H4 (cell line): Measurements from ENCODE around the gene GRIA1. TPM values are rescaled to one million over a fixed set of nuclear protein-coding genes. Genes with fewer than 3 reads are reported as not detected.

ENCODE experiments used
- DNase-seq: peaks from one replicate; pipeline ENCODE4 v3.0.0-alpha.2; 2015; ENCODE audit warnings: low spot score
- total RNA-seq: library from RNA; depleted of rRNA; stranded (reverse); fragments of >200 nt; shearing (Covaris generic); gene quantifications from 2 replicates; pipeline ENCODE4 v1.2.3, GENCODE V29; 2014

Gene GRIA1
- total RNA-seq, 1 experiment from 2014 or later: not detected

DNA sequence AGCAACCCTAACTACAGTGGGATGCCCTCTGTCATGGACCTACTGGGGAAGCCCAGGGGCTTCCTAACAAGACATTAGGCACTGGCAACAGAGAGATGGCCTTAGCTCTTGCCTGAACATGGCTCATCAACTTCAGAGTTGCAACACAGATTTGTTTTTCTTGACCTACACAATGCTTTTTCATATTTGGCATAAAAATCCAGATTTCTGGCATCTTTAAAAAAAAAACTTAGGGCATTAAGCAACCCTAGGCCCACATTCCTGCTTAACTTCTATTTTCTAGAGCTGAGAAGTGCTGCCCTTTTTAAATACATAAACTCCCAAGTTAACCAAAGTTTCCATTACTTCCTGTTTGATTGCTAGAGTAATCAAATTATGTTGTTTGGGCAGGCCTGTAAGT, 8.0 kb downstream of the GRIA1 start:
- no peak for DNase-seq

DNA sequence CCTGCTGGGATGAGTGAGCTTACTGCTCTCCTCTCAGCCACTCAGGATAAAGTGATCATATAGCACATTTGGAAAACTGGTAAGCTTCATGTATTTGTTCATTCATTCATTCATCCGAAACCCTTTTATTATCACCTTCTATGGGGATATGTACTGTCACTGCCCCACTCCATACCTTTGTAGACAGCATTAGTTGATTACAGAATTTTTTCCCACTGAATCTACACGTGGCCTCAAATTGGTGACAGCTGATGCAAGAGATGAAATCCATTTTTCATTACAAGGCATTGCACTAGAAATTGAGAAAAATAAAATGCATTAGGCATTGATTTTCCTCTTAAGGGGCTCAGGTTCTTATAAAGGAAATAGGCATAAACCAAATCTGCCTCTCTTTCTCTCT, 9.7 kb downstream of the GRIA1 start:
- DNase-seq: no peak

DNA sequence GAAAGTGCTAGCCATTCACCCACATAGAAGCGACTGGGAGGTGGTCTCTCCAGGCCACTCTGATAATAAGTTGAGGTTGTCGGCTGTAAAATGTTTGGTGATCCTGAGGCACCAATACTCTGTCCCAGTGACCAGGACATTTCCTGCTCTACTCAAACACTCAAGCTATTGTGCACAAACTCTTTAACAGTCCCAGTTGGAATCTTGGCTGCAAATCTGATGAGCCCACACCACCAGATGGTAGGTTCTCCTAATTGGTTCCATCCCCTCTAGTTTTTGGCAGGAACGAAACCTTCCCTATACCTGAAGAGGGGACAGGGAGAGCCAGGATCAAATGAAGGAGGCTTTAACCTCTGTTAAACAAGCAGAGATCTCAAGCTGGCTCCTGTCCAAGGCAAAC, 14.3 kb downstream of the GRIA1 start:
- DNase-seq: no peak

DNA sequence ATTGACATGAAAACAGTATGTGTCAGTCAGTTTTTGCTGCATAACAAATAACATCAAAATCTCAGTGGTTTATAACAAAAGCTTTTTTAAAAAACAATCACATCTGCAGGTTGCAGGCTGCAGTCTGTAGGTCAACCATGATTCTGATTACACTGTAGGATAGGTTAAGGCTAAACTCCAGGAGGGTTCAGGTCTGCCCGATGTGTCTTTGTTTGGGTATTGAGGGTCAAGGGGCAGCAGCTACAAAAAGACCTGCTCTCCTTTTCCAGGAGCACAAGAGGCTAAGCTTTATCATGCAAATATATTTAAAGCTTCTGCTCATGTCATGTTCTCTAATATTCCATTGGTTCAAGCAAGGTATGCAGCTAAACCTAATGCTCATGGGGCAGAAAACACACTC, 18.2 kb downstream of the GRIA1 start:
- DNase-seq: no peak

DNA sequence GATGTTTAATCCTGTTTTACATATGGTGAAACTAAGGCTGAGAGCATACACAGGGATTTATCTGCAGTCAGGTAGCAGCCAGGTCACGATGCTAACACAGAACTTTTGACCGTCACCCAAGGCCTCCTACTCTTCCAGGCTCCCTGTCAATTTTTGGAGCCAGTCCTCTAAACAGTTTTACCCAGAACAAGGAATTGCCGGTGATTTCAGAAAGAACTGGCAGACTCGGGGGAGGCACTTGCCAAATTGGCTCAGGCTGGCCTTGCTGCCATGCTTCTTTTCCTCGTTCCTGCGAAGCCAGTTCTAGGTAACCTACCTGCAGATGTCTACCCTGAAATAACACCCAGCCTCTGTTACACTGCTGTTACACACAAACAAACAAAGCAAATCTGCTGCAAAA, 21.2 kb downstream of the GRIA1 start:
- no peak for DNase-seq

DNA sequence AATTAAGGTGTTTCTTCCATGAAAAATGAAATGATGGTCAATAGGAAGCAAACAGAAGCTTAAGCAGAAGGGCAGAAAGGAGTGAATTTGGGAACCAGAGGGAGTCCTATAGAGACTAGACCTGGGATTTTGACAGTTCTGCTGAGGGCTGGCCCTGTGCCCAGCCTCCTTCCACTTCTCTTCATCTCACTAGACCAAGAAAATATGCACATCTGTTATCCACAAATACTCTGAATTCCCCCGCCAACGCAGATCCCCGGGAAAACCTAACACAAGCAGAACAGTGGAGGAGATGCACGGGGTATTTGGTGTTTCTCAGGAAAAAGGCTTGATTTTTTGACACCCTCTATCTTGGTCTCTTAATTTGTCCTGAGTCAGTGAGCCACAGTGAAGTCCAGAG, 22.7 kb downstream of the GRIA1 start:
- DNase-seq: no peak

DNA sequence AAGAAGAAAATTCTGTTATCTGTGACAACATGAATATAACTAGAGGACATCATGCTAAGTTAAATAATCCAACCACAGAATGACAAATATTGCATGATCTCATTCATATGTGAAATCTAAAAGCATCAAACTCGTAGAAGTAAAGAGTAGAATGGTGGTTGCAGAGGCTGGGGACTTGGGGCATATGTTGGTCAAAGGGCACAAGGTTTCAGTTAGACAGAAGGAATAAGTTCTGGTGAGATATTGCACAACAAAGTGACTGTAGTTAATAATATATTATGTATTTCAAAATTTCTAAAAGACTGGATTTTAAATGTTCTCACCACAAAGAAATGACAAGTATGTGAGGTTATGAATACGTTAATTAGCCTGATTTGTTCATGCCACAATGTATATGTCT, 24.8 kb downstream of the GRIA1 start:
- no peak for DNase-seq

DNA sequence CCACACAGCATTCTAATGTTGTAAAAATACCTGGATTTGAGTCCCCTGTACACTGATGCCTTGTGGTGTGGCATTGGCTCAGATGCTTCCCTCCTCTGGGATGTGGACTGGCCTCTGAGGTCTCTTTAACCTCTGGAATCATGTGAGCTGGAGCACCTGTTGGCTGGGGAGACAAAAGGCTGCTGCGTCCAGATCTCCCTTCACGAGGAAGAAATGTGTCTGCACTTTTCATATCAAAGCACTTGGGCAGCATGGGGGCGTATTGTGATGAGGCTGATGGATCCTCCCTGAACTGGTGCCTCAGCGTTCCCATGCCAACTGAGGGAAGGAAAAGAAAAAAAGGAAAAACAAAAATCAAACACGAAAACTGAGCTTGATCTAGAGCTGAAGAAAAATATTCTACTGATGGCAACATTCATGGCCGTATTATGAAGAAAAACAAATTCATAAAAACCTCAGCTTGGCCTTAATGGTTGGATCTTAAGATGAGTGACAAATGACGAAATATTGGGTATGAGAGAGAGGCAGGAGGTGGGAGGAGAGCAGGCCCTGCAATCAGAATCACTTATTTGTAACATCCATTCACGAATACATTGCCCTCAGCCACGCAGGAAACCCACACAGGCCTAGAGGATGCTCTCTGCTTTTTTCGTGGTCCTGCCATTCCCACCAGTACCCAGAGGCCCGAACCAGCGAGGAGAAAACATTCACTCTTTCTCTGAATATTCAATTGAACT, 26.2 kb downstream of the GRIA1 start:
- no peak for DNase-seq

DNA sequence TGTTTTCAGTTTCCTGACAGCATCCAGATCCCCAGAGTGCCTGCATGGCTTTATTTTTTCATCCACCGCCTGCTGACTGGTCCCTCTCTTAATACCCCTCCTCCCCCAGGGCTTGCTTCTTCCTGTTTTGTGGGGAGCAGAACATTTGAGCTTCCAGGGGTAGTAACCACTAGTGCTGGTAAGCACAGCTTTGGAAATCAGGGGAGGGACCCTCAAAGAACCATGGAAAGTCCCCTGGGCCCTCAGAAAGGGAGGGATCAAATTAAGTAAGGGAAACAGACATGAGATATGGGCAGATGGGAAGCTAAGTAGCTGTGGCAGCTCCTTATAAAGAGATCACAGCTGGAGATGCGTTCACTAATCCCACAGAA, 26.8 kb downstream of the GRIA1 start:
- DNase-seq: no peak

DNA sequence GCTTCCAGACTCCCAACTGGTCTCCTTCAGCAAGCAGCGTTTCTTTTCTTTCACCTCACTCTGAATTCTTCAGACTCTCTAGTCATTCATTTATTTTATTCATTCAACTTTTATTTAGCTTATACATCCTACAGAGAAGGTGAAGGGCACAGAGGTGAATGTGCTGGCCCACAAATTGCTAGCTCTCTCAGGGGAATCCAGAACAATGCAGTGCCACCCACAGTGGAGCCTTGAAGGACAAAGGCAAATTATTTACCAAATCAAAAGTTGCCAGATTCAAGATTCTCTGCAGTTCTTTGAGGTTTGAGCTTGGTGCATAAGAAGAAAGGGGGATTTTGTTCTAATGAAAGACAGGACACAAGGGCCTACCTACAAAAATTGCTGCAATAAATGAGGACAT, 29.7 kb downstream of the GRIA1 start:
- no peak for DNase-seq

DNA sequence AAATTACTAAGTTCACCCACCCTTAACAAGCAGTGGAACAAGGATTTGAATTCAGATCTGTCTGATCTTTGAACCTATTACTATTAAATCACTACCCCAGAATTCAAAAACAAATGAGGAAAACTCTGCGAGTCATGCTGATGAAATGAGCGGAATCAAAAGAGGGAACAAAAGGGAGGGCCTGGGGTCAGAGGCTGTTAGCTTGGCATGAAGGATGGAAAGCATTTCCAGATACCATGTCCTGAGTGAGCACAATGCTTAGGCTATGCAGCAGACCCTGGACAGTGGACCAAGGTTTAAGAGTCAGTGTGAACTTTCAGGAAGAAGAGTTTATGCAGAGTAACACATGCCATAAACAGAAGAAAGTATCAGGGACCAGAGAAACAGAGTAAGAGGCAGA, 30.5 kb downstream of the GRIA1 start:
- DNase-seq: no peak

DNA sequence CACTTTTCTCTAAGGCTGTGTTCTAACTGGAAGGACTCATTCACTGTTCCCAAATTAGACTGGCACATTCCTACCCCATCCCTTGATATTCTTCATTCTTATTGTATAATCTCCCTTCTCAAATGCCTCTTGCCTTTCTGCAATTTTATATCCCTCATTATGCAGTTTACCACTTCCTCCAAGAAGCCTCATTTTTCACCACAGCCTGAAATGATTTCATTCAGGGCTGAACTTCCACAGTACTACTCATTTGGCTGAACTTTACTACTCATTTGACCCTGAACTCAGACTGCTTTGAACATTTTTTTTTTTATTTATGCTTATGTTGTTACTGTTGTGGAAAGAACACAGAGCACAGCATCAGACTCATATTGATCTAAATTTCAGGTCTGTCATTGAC, 32.7 kb downstream of the GRIA1 start:
- no peak for DNase-seq

DNA sequence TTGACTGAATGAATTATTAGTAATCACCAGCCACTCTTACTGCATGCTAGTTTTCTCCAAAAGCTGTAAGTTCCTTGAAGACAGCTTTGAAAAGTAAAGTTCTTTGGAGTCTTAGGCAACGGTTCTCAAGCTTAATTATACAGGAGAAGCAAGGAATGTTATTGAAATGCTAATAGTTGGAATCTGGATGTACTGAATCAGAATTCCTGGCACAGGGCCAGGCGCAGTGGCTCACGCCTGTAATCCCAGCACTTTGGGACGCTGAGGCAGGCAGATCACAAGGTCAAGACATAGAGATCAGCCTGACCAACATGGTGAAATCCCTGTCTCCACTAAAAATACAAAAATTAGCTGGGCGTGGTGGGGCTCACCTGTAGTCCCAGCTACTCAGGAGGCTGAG, 33.4 kb downstream of the GRIA1 start:
- DNase-seq: no peak

DNA sequence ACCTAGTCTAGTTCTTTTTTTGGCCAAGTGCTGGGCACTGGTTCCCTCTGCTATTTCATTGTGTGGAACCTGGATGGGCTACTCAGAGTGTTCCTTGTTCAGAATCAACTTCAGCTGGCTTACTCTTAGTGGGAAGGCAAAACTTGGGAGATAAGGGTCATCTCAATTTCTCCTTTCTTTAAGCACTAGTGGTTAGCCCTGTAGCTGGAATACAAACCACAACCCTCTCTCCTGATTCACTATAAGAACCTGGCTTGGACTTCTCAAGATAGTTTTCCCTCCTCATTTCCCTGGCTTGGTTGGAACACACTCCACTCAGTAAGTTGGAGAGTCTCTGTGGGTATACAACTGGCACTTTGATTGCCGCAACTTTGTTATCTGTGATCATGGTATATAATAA, 35.1 kb downstream of the GRIA1 start:
- DNase-seq: no peak

DNA sequence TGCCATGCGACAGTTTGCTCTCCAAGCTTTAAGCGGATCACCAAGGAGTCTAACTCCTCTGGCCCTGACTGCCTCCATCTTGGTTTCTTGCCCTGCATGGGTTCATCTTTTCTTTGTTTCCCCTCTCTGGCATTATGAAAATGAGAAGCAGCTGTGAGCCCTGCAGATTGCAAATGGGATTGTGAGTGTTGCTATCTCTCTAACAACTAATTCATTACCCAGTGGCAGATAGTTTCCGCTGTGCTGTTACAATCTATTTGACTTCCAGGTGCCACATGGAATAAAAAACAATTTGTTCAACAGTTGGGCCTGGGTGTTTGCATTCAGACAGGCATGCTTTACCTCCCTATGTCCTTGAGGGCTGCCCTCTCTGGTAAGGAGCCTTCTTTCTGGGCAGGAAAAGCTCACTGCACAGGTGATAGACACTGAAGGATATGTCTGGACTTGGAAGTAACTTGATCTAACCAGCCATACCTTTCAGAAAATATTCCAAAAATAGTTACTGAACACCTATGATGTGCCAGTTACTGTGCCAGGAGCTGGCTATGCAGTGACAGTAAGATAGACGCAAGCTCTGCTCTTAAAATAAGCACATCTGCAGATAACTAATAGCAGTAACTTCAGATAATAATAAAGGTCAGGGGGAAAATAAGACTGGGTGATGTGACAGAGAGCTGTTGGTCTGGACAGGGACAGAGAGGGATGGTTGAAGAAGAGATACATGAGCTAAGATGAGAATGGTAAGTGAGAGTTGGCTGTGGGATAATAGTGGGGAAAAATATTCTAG, 40.1 kb downstream of the GRIA1 start:
- DNase-seq: no peak

DNA sequence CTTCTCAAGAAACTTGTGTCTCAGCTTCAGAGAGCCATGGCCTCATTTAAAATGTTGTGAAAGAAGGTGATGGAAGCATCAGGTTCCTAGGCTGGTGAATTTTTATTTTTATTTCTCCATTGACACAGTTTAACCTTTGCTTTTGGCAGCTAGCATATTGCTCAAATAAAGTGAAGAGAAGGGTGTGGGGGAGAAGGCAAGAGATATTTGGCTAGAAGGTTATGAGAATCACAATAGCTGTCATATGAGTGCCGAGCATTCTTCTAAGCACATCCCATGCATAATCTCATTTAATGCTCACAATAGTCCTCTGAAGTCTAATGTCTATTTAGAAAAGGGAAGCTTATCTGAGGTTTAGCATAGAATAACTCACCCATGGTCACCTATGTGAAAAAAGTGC, 43.1 kb downstream of the GRIA1 start:
- no peak for DNase-seq

DNA sequence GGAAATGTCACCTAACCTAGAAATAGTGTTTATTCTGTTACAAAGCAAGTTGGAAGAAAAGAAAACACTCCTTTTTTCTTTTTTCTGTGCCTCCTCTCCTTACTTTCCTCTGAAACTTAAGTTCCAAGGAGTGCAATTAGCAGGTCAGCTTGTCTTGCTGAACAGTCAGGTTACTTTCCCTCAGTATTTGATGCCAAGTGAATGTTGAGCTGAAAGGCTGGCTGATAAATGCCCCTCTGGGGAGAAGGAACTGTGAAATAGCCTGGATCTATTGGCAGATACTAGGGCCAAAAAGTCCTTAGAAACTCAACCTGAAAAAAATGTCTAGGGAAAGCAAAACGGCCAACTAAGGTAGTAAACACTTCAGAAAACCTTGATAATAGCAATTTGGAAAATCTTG, 43.6 kb downstream of the GRIA1 start:
- DNase-seq: no peak

DNA sequence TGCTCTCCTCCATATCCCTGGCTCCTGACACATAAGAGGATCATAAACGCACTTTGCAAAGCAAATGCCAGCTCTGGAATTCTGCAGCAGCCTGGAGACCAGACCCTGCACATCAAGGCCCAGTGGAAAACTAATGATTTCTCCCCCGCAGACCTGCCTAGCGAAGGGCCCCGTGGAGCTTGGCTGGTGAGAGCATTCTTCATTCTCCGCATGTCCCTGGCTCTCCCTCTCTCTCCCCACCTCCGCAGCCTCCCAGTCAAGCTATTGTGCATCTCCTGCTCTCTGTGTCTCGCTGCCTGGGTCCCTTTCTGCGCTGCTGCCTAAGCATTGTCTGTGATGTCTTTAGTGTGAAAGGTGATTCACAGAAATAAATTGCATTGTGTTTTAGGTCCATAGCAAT, 46.7 kb downstream of the GRIA1 start:
- no peak for DNase-seq

DNA sequence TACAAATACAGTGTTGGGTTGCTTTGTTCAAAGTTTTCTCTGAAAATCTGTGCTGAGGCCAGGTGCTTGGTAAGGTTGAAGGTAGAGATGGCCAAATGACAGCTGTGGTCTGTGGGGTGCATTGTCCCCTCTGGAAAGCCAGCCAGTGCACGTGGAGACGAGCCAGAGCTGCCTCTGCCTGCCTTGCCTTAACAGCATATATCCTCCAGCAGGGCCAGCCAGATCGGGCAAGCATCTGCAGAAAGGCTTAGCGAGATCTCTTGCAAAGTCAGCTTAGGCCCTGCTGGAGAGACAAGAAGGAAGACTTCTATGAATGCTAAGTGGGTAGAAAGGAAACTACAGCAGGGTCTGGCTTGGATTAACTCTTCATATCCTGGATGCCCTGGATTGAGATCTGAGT, 49.5 kb downstream of the GRIA1 start:
- no peak for DNase-seq

DNA sequence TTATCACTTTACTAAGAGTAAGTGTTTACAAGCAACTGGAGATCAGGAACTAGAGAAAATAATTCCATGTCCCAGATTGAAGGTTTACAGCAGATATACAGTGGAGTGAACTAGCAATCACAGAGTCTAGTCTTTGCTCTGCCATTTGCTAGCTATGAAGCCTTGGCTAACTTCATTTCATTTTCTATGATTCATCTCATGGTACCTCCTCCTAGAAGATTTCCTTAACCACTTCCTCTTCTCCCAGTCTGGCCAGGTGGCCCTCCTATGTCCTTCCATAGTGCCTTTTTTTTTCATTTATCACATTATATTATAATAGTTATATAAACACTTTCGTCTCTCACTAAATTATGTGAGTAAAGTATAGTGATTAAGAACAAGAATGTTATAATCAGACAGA, 52.1 kb downstream of the GRIA1 start:
- DNase-seq: no peak

DNA sequence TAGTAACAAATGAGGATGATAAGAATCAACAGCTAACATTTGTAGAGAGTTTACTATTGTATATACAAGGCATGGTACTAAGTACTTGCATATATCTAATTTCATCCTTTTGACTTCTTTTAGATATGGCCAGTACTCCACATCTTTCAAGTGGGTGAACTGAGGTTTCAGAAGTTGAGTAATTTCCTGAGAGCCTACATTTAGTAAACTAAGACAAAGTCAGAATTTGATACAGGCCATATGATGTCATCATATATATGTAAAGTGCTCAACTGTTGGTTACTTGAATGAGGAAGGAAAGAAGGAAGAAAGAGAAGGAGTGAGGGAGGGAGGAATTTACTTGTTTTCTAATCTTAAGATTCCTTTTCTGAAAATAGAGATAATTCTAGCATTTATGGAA, 52.8 kb downstream of the GRIA1 start:
- no peak for DNase-seq

DNA sequence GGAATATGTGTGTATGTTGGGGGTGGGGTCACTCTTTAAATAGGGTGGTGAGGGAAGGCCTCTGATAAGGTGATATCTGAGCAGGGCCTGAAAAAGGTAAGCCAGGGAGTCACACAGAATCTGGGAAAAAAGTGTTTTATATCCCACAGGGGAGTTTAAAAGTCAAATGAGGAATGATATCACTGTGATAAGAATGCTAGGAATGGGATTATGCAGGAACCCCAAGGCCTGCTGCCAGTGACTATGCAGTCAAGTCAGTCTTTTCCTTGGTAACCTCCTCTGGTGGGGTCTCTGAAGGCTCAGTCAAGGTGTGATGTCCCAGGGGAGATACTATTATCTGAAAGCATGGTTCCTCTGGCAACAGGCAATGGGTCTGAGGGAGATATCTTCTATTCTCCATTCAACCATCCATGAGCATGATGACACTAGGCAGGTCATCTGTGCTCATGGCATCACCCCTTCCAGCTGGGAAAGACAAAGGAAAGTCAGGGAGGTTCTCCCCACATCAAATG, 53.5 kb downstream of the GRIA1 start:
- DNase-seq: no peak

DNA sequence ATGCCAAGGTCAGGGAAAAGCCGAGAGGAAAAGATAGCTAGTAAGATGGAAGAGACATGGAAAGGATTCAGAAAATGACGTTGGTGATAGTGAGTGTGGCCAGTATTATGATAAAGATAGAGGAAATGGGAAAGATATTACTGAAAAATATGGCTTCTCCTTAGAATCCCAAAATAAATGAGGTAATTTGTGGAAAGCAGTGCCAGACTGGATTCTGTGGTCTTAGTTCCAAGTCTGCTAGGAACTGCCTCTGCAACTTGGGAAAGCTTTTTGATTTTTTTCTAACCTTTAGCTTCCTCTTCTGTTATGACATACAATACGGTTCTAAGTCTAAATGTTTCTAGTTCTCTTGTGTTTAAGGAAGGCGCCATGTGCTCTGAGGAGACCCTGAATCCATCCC, 54.2 kb downstream of the GRIA1 start:
- no peak for DNase-seq

DNA sequence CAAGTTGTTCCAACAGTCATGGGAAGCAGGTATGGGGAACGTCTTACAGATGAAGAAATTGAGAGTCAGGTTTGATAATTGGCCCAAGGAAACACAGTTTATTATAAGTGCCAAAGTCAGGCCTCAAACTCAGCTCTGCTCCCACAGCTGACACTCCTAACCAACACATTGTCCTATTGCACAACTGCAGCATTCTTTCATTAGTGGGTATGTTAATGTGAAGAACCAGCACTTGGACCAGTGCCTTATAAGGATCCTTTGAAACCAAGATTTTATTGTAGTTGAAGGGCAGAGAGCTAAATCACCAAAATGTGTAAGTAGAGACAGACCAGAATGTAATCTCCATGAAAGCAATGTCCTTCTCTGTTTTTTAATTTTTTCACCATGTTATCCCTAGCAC, 56.1 kb downstream of the GRIA1 start:
- DNase-seq: no peak
